HG03135 (cell line): Measurements from ENCODE around the gene RGS17.

ENCODE experiments used
- ATAC-seq: cut with Tn5 transposase; IDR thresholded peaks from one replicate; pipeline ENCODE4 v1.9.1; 2021; ENCODE audit warnings: mild to moderate bottlenecking, moderate library complexity; ENCODE audit not compliant: unreplicated experiment

The RGS17 gene

DNA sequence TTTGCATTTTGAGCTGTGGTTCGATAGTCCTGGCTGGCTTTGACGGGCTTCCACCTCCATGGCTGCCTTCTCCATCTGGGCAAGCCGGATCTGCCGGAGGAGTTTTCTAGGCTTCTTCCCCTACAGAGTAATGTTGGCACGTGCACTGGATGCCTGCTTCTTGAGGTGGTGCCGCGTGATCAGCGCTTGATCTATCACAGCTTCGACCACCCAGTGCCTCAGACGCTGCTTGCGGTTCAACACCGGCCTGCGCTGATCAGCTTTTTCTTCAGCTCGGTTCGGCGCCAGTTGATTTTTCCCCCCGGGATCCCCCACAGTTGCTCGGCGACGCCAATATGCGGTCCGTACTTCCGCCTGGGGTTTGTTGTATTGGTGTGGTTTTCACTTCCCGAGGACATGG lies 171.7 kb downstream of the RGS17 start:
- ATAC-seq: no peak

DNA sequence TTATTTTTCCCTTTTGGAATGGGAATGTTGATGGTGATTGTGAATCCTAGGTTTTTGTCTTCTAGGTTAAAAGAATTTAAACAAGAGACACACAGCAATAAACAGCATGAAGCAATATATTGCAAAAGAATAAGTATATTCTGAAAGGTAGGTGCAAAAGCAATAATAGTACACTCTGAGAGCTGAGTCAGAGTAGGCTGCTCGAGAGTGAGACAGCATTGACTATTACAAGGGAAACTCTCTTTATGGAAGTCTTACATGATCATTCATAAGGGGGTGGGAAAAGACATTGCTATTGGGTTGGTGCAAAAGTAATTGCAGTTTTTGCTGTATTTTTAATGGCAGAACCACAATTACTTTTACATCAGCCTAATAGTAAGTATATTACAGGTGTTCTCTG lies 173.3 kb downstream of the RGS17 start:
- no peak for ATAC-seq
